ENCODE results near the gene CACNA1C.

The CACNA1C gene

GRCh38 chr12:2642896-2643425, 590.2 kb downstream of the CACNA1C start:
- no peak for FAIRE-seq
- no peak for DNase-seq (ENCODE audit: insufficient read length, low spot score)

GRCh38 chr12:2643576-2644135, 590.9 kb downstream of the CACNA1C start:
- no peak for DNase-seq (ENCODE audit: insufficient read length, low spot score)
- FAIRE-seq, result no peak

DNA sequence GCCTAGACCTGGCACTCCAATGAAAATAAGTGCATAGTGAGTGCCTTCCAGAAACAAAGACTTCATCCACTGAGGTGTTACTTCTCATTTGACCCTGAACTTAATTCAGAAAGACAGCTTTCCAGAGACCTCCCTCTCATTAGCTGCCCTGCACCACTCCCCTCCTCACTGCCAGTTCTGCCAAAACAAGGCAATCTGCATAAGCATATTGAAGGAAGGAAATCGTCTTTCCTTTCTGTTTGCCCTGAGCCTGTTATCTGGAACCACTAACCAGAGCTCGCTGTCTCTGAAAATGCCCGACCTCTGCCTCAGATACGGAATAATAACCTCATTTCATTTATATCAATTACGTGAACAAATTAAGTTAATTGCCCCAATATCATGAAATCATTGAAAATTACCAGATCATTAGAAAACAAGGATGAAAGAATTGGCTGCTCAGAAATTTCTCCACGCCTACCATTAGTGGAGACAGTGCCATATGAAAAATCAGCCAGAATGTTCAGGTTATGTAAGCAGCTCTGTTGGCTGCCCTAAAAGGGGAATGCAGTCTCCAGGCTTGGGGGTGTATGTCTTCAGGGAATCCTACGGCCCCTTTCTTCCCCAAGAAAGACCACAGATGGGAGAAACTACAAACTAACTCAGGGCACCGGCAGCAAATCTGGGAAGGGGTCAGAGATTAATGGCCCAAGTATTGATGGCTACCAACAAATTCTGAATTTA, 592.1 kb downstream of the CACNA1C start:
- DNase-seq (ENCODE audit: insufficient read length, low spot score) (no peak), FAIRE-seq (no peak)

GRCh38 chr12:2645460-2645859, 592.7 kb downstream of the CACNA1C start:
- no peak for DNase-seq (ENCODE audit: insufficient read length, low spot score)
- FAIRE-seq, result no peak

DNA sequence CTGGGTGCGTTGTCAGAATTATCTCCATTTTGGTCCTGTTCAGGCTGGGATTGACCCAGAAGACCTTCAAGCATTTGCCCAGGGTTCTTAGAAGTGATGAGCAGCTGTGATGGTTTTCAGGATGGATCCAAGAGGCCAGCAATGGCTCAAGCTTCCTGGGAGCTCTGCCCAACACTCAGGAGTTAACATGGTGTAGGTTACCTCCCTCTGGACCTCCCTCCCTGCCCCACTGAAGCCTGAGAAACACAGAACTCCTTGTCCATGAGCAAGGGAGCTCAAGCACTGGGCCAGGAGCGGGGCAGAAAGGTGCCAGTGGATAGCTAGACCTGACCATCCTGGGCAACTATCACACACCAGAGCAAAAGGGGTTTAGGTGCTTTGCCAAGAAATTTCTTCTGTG, 593.6 kb downstream of the CACNA1C start:
- DNase-seq (ENCODE audit: insufficient read length, low spot score), result no peak
- FAIRE-seq, result no peak

- FAIRE-seq, result no peak
- no peak for DNase-seq (ENCODE audit: insufficient read length, low spot score)
These were observed 594.4 kb downstream of the CACNA1C start for GRCh38 chr12:2647186-2647585.

DNA sequence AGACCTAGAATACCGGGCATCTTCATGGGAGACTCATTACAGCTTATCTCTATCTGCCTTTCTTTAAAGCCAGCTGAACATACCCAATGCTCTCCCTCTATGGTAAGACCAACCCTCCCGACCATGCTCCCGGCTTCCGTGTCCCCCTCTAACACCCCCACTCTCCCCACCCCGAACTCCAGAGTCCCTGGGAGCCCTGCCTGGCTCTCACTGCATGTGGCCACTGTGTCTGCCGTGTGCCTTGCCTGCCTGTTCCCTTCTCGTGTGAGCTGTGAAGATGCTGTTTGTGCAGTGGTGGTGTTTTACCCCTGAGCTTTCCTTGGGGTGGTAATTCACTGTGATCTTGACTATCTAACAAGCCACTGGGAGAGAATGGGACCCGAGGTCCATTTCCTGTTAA, 595.6 kb downstream of the CACNA1C start:
- DNase-seq (ENCODE audit: insufficient read length, low spot score) (no peak), FAIRE-seq (no peak)

GRCh38 chr12:2649201-2650030, 596.6 kb downstream of the CACNA1C start:
- no peak for FAIRE-seq
- DNase-seq (ENCODE audit: insufficient read length, low spot score), result no peak

DNA sequence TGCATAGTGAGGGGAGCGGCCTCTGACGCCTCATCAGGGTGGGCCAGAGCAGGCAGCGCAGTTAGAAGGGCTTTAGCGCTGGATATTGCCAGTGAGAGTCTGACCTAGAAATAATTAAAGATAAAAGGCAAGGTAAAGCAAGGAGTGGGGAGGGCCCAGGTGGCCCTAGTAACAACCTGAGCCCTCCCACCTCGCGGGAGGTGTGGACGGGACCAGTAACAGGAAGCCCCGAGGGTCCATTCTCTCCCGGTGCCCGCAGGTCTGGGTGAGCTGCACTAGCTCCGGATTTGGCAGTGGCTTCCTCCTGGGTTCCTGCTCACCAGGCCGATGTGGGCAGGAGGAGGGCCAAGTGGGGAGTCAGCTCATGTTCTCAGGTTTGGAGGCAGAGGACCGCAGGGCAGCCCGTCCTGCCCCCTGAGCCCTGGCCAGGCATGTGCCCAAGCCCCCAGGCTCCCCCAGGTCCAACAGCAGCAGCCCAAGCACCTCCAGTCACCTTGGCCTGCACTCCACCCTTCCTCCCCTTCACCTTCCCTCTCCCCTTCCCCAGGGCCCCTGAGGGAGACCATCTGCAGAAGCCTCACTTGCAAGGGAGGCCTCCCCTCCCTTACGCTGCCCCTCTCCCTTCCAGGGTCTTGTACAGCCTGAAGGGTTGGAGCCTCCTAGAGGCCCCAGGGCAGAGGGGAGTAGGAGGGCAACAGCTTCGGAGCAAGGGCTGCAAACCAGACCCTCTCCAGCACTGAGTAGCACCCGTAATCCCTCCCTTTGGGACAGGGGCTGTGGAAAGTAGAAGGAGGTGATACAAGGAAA, 597.7 kb downstream of the CACNA1C start:
- DNase-seq (ENCODE audit: insufficient read length, low spot score) (no peak), FAIRE-seq (no peak)

GRCh38 chr12:2651068-2651965, 598.5 kb downstream of the CACNA1C start:
- FAIRE-seq (no peak), DNase-seq (ENCODE audit: insufficient read length, low spot score) (no peak)

- DNase-seq (ENCODE audit: insufficient read length, low spot score) (no peak), FAIRE-seq (no peak)
These were observed 599.2 kb downstream of the CACNA1C start for GRCh38 chr12:2652011-2652400.

- DNase-seq (ENCODE audit: insufficient read length, low spot score), result no peak
- FAIRE-seq, result no peak
These were observed 599.8 kb downstream of the CACNA1C start for GRCh38 chr12:2652401-2653081.

- FAIRE-seq (no peak), DNase-seq (ENCODE audit: insufficient read length, low spot score) (no peak)
These were observed 600.7 kb downstream of the CACNA1C start for GRCh38 chr12:2653461-2653965.

DNA sequence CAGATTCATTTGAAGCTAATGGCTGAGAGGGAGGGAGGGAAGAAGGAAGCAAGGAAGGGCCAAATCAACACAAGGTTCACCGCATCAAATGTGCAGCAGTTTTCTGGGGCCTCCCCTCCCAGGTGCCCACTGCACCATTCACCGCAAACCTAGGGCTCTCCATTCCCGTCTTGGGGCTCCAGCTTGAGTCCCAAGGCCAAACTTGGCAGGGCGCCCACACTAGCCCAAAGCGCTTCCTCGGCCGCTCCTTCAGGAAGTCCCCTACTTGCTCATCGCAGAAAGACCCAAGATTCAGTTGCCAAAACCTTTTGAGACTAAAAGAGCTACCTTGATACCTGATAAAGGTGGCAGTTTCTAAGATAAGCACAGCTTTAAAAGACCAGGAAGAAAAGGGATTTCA, 601.5 kb downstream of the CACNA1C start:
- no peak for DNase-seq (ENCODE audit: insufficient read length, low spot score)
- FAIRE-seq, result no peak

GRCh38 chr12:2654741-2655140, 602.0 kb downstream of the CACNA1C start:
- DNase-seq (ENCODE audit: insufficient read length, low spot score) (no peak), FAIRE-seq (no peak)

- no peak for DNase-seq (ENCODE audit: insufficient read length, low spot score)
- no peak for FAIRE-seq
These were observed 609.7 kb downstream of the CACNA1C start for GRCh38 chr12:2662524-2662923.

- DNase-seq (ENCODE audit: insufficient read length, low spot score), result no peak
- no peak for FAIRE-seq
These were observed 612.2 kb downstream of the CACNA1C start for GRCh38 chr12:2664721-2665577.

DNA sequence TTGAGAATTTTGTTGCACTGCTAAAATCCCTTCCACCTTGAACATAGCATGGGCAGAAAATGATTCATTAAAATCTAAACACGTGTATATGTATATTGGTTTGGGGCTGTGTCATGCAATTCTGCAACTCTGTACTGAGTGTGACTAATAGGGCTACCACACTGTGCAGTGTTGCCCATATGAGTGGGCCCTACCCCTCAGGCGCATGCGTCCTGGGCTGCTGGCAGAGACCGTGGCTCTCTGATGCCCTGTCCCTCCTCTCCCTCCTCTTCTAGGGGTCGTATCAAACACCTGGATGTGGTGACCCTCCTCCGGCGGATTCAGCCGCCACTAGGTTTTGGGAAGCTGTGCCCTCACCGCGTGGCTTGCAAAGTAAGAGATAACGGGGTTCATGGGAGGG, 613.6 kb downstream of the CACNA1C start:
- DNase-seq (ENCODE audit: insufficient read length, low spot score), result no peak
- FAIRE-seq, result no peak
